Kidney epithelial cell (primary cell): ENCODE data around the gene SLC9A3. TPM values are rescaled to one million over a fixed set of nuclear protein-coding genes. Genes with fewer than 3 reads are reported as not detected.

Experiments
- DNase-seq: peaks from one replicate; pipeline ENCODE4 v3.0.0-alpha.2; 2010; ENCODE audit warnings: low read depth
- H3K27me3 ChIP-seq: 2 replicates; pipeline ENCODE4 v1.6.0; 2011; ENCODE audit warnings: low read length; ENCODE audit not compliant: control insufficient read depth, insufficient read depth
- H3K36me3 ChIP-seq: 2 replicates; pipeline ENCODE4 v1.5.1; 2011; ENCODE audit warnings: low read length; ENCODE audit not compliant: control insufficient read depth, insufficient read depth
- H3K4me3 ChIP-seq: 2 replicates; pipeline ENCODE4 v1.5.1; 2011; ENCODE audit warnings: low read depth, mild to moderate bottlenecking, control low read depth, low read length
- CTCF ChIP-seq: IDR thresholded peaks from 2 replicates; pipeline ENCODE4 v1.5.1; 2011; ENCODE audit warnings: mild to moderate bottlenecking, moderate library complexity, low read length, control low read depth, inconsistent platforms; ENCODE audit not compliant: insufficient read depth, poor library complexity, severe bottlenecking
- total RNA-seq: library from RNA; depleted of rRNA; stranded (reverse); fragments of >200 nt; gene quantifications from 2 replicates; pipeline ENCODE4 v1.2.3, GENCODE V29; 2015

SLC9A3 gene
- total RNA-seq, 1 donor from 2014 or later, result 3.6 TPM

- no peak for TF ChIP-seq CTCF
- H3K27me3 ChIP-seq, result peaks cover 37% of the 10 kb centered on the region
- no peaks in the 10 kb centered on the region for H3K36me3 ChIP-seq
- no peak overlapping the region for H3K4me3 ChIP-seq
- no peak for DNase-seq
Observed at GRCh38 chr5:568061-568781, 44.0 kb upstream of the SLC9A3 start.

GRCh38 chr5:567664-568060 is 43.4 kb upstream of the SLC9A3 start:
- Histone ChIP-seq H3K27me3 (peaks cover 36% of the 10 kb centered on the region), H3K36me3 (no peaks in the 10 kb centered on the region), H3K4me3 (no peak overlapping the region)
- no peak for DNase-seq
- TF ChIP-seq CTCF, result no peak

- Histone ChIP-seq H3K27me3 (peaks cover 31% of the 10 kb centered on the region), H3K4me3 (no peak overlapping the region), H3K36me3 (no peaks in the 10 kb centered on the region)
- no peak for DNase-seq
- TF ChIP-seq CTCF, result no peak
Observed at GRCh38 chr5:566636-567309, 42.5 kb upstream of the SLC9A3 start.

- Histone ChIP-seq H3K36me3 (no peaks in the 10 kb centered on the region), H3K4me3 (no peak overlapping the region), H3K27me3 (peaks cover 36% of the 10 kb centered on the region)
- no peak for DNase-seq
- no peak for TF ChIP-seq CTCF
Observed at GRCh38 chr5:565782-566440, 41.7 kb upstream of the SLC9A3 start.

- Histone ChIP-seq H3K4me3 (no peak overlapping the region), H3K27me3 (peaks cover 22% of the 10 kb centered on the region), H3K36me3 (no peaks in the 10 kb centered on the region)
- no peak for TF ChIP-seq CTCF
- DNase-seq, result no peak
Observed at GRCh38 chr5:561408-561807, 37.2 kb upstream of the SLC9A3 start.
